ENCODE results near the gene SBF2.

The SBF2 gene

DNA sequence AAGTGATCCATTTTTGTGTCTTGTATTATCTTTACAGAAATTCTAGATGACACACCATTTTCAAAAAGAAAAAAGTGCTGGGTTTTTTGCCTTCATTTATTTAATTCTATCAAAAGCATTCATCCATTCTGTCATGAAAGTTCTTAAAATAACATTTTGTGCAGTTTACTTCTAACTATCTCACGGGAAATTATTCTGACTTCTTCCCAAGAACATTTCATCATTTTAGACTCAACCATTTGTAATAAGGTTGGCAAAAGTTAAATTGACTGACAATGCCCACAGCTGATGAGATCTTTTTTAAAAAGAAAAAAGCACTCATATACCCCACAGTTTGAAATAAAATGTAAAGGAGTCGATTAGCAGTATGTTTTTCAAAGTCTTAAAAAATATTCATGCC is 68.5 kb downstream of the SBF2 start:
- H3K27me3 Mint-ChIP-seq: no peaks in the 10 kb centered on the region
- no peaks in the 10 kb centered on the region for H3K9me3 Mint-ChIP-seq (ENCODE audit: low read depth)
- H3K4me3 Mint-ChIP-seq: no peak overlapping the region
- H3K4me1 Mint-ChIP-seq (ENCODE audit: low read depth): no peaks in the 10 kb centered on the region
- H3K27ac Mint-ChIP-seq: no peak overlapping the region
- H3K36me3 Mint-ChIP-seq: peaks cover 7% of the 10 kb centered on the region

GRCh38 chr11:10222399-10222798 is 71.6 kb downstream of the SBF2 start:
- Mint-ChIP-seq H3K4me1 (ENCODE audit: low read depth) (no peaks in the 10 kb centered on the region), H3K27me3 (no peaks in the 10 kb centered on the region), H3K27ac (no peak overlapping the region), H3K9me3 (ENCODE audit: low read depth) (no peaks in the 10 kb centered on the region), H3K4me3 (no peak overlapping the region), H3K36me3 (peaks cover 9% of the 10 kb centered on the region)

- peaks cover 9% of the 10 kb centered on the region for H3K36me3 Mint-ChIP-seq
- H3K27ac Mint-ChIP-seq: no peak overlapping the region
- no peak overlapping the region for H3K4me3 Mint-ChIP-seq
- H3K27me3 Mint-ChIP-seq: no peaks in the 10 kb centered on the region
- no peaks in the 10 kb centered on the region for H3K4me1 Mint-ChIP-seq (ENCODE audit: low read depth)
- no peaks in the 10 kb centered on the region for H3K9me3 Mint-ChIP-seq (ENCODE audit: low read depth)
Observed at GRCh38 chr11:10221342-10221741, 72.7 kb downstream of the SBF2 start.

DNA sequence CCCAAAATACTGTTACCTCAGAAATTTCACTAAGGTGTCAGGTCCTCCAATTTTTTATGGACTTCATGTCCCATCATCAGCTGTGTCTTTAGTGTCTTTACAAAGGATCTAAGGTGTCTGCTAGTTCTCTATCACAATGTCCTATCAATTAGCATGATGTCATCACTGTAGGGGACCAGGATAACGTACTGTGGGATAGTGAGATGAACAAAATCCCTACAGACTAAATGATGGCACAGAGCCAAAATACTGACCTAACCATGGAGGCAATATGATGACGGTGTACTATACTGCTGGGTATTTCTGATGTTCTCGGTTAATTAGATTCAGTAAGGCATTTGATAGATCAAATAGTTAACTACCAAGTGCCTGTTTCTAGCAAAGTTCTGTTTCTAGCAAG is 82.5 kb downstream of the SBF2 start:
- Mint-ChIP-seq H3K36me3 (peaks cover 4% of the 10 kb centered on the region), H3K9me3 (ENCODE audit: low read depth) (no peaks in the 10 kb centered on the region), H3K4me1 (ENCODE audit: low read depth) (no peaks in the 10 kb centered on the region), H3K27me3 (no peaks in the 10 kb centered on the region), H3K27ac (no peak overlapping the region), H3K4me3 (no peak overlapping the region)

- Mint-ChIP-seq H3K27me3 (no peaks in the 10 kb centered on the region), H3K4me3 (no peak overlapping the region), H3K36me3 (peaks cover 3% of the 10 kb centered on the region), H3K4me1 (ENCODE audit: low read depth) (no peaks in the 10 kb centered on the region), H3K27ac (no peak overlapping the region), H3K9me3 (ENCODE audit: low read depth) (no peaks in the 10 kb centered on the region)
Observed at GRCh38 chr11:10209326-10209725, 84.7 kb downstream of the SBF2 start.

DNA sequence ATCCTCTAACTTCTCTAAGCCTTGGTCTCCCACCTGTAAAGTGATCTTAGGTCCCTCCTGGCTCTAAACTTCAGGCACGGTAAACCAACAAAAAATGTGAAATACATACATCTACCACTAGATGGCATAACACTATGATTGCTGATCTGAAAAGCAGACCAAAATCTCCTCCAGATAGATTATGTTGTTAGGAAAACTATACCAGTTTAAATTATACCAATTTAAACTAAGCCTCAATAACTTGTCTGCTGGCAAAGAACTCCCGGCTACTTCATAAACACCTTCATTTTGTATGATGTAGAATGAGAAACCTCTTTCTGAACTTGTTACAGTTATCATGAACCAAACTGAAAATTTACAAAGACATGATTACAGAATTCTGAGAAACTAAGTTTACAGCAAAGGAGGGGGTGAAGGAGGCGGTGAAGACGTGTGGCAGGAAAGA is 85.9 kb downstream of the SBF2 start:
- H3K4me1 Mint-ChIP-seq (ENCODE audit: low read depth): no peaks in the 10 kb centered on the region
- H3K27me3 Mint-ChIP-seq: no peaks in the 10 kb centered on the region
- H3K4me3 Mint-ChIP-seq: no peak overlapping the region
- H3K9me3 Mint-ChIP-seq (ENCODE audit: low read depth): no peaks in the 10 kb centered on the region
- no peak overlapping the region for H3K27ac Mint-ChIP-seq
- H3K36me3 Mint-ChIP-seq: peaks cover 5% of the 10 kb centered on the region

- H3K27me3 Mint-ChIP-seq: no peaks in the 10 kb centered on the region
- H3K4me3 Mint-ChIP-seq: no peak overlapping the region
- H3K27ac Mint-ChIP-seq: no peak overlapping the region
- no peaks in the 10 kb centered on the region for H3K9me3 Mint-ChIP-seq (ENCODE audit: low read depth)
- H3K4me1 Mint-ChIP-seq (ENCODE audit: low read depth): no peaks in the 10 kb centered on the region
- H3K36me3 Mint-ChIP-seq: peaks cover 8% of the 10 kb centered on the region
Observed at GRCh38 chr11:10205928-10206327, 88.1 kb downstream of the SBF2 start.

GRCh38 chr11:10204021-10204420 is 90.0 kb downstream of the SBF2 start:
- Mint-ChIP-seq H3K9me3 (ENCODE audit: low read depth) (no peaks in the 10 kb centered on the region), H3K4me1 (ENCODE audit: low read depth) (no peaks in the 10 kb centered on the region), H3K36me3 (peaks cover 11% of the 10 kb centered on the region), H3K27me3 (no peaks in the 10 kb centered on the region), H3K4me3 (no peak overlapping the region), H3K27ac (no peak overlapping the region)

- Mint-ChIP-seq H3K27ac (no peak overlapping the region), H3K9me3 (ENCODE audit: low read depth) (no peaks in the 10 kb centered on the region), H3K4me3 (no peak overlapping the region), H3K36me3 (peaks cover 11% of the 10 kb centered on the region), H3K4me1 (ENCODE audit: low read depth) (no peaks in the 10 kb centered on the region), H3K27me3 (no peaks in the 10 kb centered on the region)
Observed at GRCh38 chr11:10201343-10201742, 92.7 kb downstream of the SBF2 start.

- Mint-ChIP-seq H3K4me3 (no peak overlapping the region), H3K27ac (no peak overlapping the region), H3K4me1 (ENCODE audit: low read depth) (no peaks in the 10 kb centered on the region), H3K36me3 (peaks cover 10% of the 10 kb centered on the region), H3K27me3 (no peaks in the 10 kb centered on the region), H3K9me3 (ENCODE audit: low read depth) (no peaks in the 10 kb centered on the region)
Observed at GRCh38 chr11:10197091-10197490, 96.9 kb downstream of the SBF2 start.

GRCh38 chr11:10192036-10192435 is 102.0 kb downstream of the SBF2 start:
- H3K36me3 Mint-ChIP-seq: peaks cover 3% of the 10 kb centered on the region
- H3K27ac Mint-ChIP-seq: no peak overlapping the region
- H3K4me3 Mint-ChIP-seq: no peak overlapping the region
- H3K27me3 Mint-ChIP-seq: no peaks in the 10 kb centered on the region
- H3K4me1 Mint-ChIP-seq (ENCODE audit: low read depth): no peaks in the 10 kb centered on the region
- H3K9me3 Mint-ChIP-seq (ENCODE audit: low read depth): no peaks in the 10 kb centered on the region

GRCh38 chr11:10181811-10182210 is 112.2 kb downstream of the SBF2 start:
- Mint-ChIP-seq H3K4me3 (no peak overlapping the region), H3K27ac (no peak overlapping the region), H3K36me3 (peaks cover 6% of the 10 kb centered on the region), H3K4me1 (ENCODE audit: low read depth) (peaks cover 2% of the 10 kb centered on the region), H3K9me3 (ENCODE audit: low read depth) (peaks cover 6% of the 10 kb centered on the region), H3K27me3 (no peaks in the 10 kb centered on the region)

GRCh38 chr11:10164621-10165020 is 129.4 kb downstream of the SBF2 start:
- Mint-ChIP-seq H3K36me3 (peaks cover 2% of the 10 kb centered on the region), H3K9me3 (ENCODE audit: low read depth) (no peaks in the 10 kb centered on the region), H3K27me3 (no peaks in the 10 kb centered on the region), H3K4me3 (no peak overlapping the region), H3K4me1 (ENCODE audit: low read depth) (peaks cover 5% of the 10 kb centered on the region), H3K27ac (no peak overlapping the region)

- Mint-ChIP-seq H3K27ac (no peak overlapping the region), H3K9me3 (ENCODE audit: low read depth) (peaks cover 15% of the 10 kb centered on the region), H3K4me3 (no peak overlapping the region)
Observed at GRCh38 chr11:10162222-10162621, 131.8 kb downstream of the SBF2 start.

DNA sequence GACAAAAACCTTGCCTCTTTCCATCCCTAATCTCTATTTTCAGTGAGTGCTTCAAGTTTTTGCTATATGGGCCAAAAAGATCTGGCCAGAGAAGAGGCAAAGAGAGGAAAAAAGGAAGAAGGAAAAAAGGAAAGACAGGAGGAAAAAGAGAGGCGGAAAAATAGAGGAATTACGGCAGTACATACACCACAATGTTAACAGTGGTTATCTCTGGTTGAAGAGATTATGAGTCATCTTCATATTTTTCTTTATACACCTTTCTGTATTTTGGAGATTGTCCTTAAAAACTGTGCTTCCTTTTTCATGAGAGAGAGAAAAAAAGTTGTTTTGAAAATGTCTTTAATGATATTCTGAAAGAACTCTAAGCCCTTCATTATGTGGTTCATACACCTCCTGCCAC is 133.7 kb downstream of the SBF2 start:
- no peak overlapping the region for H3K27ac Mint-ChIP-seq
- peaks cover 15% of the 10 kb centered on the region for H3K9me3 Mint-ChIP-seq (ENCODE audit: low read depth)
- H3K4me3 Mint-ChIP-seq: no peak overlapping the region
- H3K4me1 Mint-ChIP-seq (ENCODE audit: low read depth): no peaks in the 10 kb centered on the region
- H3K27me3 Mint-ChIP-seq: no peaks in the 10 kb centered on the region
- H3K36me3 Mint-ChIP-seq: peaks cover 15% of the 10 kb centered on the region

More at GRCh38 chr11:10162222-10162621, 131.8 kb downstream of the SBF2 start:
- H3K4me1 Mint-ChIP-seq (ENCODE audit: low read depth): no peaks in the 10 kb centered on the region
- peaks cover 11% of the 10 kb centered on the region for H3K36me3 Mint-ChIP-seq
- H3K27me3 Mint-ChIP-seq: no peaks in the 10 kb centered on the region

GRCh38 chr11:10158461-10158860 is 135.6 kb downstream of the SBF2 start:
- no peaks in the 10 kb centered on the region for H3K27me3 Mint-ChIP-seq
- no peak overlapping the region for H3K4me3 Mint-ChIP-seq
- no peak overlapping the region for H3K27ac Mint-ChIP-seq
- peaks cover 15% of the 10 kb centered on the region for H3K9me3 Mint-ChIP-seq (ENCODE audit: low read depth)
- H3K4me1 Mint-ChIP-seq (ENCODE audit: low read depth): no peaks in the 10 kb centered on the region
- H3K36me3 Mint-ChIP-seq: peaks cover 15% of the 10 kb centered on the region
